ENCODE data around the gene MLLT6.

Gene MLLT6

GRCh38 chr17:38704606-38705522, at the start of gene MLLT6:
TSS of gene MLLT6 (plus strand) at chr17:38705273. CDS start at chr17:38705633, 360 bp downstream.
- peak; percentile 71 for DNase-seq (ENCODE audit: low read depth)
- TF ChIP-seq CTCF (conservative IDR thresholded peaks at IDR 0.05; ENCODE audit: control insufficient read depth, insufficient read depth, low read depth, low read length), result no peak
- peak within 1 kb of the TSS; percentile 80 for H3K4me3 ChIP-seq (ENCODE audit: control insufficient read depth, low read depth, low read length)

GRCh38 chr17:38656959-38657823, 47.9 kb upstream of the MLLT6 start:
- no peak overlapping the region for H3K4me3 ChIP-seq (ENCODE audit: control insufficient read depth, low read depth, low read length)
- DNase-seq (ENCODE audit: low read depth), result no peak
- no peak for TF ChIP-seq CTCF (conservative IDR thresholded peaks at IDR 0.05; ENCODE audit: control insufficient read depth, insufficient read depth, low read depth, low read length)

- TF ChIP-seq CTCF (conservative IDR thresholded peaks at IDR 0.05; ENCODE audit: control insufficient read depth, insufficient read depth, low read depth, low read length), result no peak
These were observed 47.0 kb upstream of the MLLT6 start for GRCh38 chr17:38657824-38658740.

DNA sequence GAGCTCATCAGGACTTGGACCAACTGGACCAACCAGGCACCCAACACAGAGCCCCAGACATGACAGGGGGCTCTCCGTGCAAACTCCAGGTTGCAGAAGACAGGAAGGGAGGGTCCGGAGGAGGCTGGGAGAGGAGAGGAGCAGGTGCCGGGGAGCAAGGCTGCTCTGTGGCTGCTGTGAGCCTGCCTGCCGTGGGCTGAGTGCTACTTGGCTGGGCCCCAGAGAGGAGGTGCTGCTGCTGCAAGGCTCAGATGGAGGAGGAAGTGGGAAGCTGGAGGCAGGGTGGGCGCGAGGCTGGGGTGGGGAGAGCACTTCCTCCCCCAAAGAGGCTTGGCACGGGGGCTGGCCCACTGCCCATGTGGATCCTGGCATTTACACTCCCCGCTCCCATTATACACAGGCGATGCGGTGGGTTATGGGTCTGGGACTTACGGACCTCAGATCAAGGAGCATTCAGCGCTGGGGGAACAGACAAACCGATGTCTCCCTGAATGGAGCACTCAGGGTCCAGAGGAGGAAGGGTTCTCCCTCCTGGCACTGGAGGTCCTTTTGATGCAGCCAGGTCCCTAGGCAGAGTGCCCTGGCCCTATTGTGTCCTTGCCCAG, 46.2 kb upstream of the MLLT6 start:
- no peak for DNase-seq (ENCODE audit: low read depth)
- no peak for TF ChIP-seq CTCF (conservative IDR thresholded peaks at IDR 0.05; ENCODE audit: control insufficient read depth, insufficient read depth, low read depth, low read length)
- H3K4me3 ChIP-seq (ENCODE audit: control insufficient read depth, low read depth, low read length), result no peak overlapping the region

More at GRCh38 chr17:38657824-38658740, 47.0 kb upstream of the MLLT6 start:
- H3K4me3 ChIP-seq (ENCODE audit: control insufficient read depth, low read depth, low read length), result no peak overlapping the region
- no peak for DNase-seq (ENCODE audit: low read depth)

DNA sequence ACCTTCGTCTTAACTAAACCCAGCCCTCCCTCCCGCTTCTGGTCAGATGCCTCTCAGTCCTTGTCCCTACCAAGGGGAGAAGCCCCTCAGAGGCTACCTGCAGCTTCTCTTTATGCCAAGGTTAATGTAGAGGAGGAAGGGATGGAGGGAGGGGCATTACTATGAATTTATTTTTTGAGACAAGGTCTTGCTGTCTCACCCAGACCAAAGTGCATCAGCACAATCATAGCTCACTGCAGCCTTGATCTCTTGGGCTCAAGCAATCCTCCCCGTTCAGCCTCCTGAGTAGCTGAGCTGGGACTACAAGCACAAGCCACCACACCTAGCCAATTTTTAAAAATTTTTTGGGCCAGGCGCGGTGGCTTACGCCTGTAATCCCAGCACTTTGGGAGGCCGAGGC, 45.7 kb upstream of the MLLT6 start:
- no peak overlapping the region for H3K4me3 ChIP-seq (ENCODE audit: control insufficient read depth, low read depth, low read length)
- no peak for DNase-seq (ENCODE audit: low read depth)
- TF ChIP-seq CTCF (conservative IDR thresholded peaks at IDR 0.05; ENCODE audit: control insufficient read depth, insufficient read depth, low read depth, low read length), result no peak

Data from fibroblast of mammary gland (primary cell).